ENCODE data around the gene EN2. TPM values are rescaled to one million over a fixed set of nuclear protein-coding genes. Genes with fewer than 3 reads are reported as not detected.

The EN2 gene
- total RNA-seq, 1 donor from 2014 or later, result 7.2 TPM

GRCh38 chr7:155418941-155419755 lies 38.8 kb upstream of the EN2 start:
- Mint-ChIP-seq H3K27me3 (ENCODE audit: low read depth) (peaks cover 13% of the 10 kb centered on the region), H3K36me3 (ENCODE audit: low read depth) (no peaks in the 10 kb centered on the region), H3K27ac (ENCODE audit: unreplicated experiment) (no peak overlapping the region), H3K9me3 (no peaks in the 10 kb centered on the region), H3K4me3 (no peak overlapping the region), H3K4me1 (no peaks in the 10 kb centered on the region)
- DNase-seq (ENCODE audit: low read depth, low spot score), result no peak
- TF ChIP-seq CTCF (conservative IDR thresholded peaks at IDR 0.05), result no peak

GRCh38 chr7:155420116-155420515 lies 37.8 kb upstream of the EN2 start:
- TF ChIP-seq CTCF (conservative IDR thresholded peaks at IDR 0.05), result no peak
- Mint-ChIP-seq H3K4me1 (no peaks in the 10 kb centered on the region), H3K4me3 (no peak overlapping the region), H3K27me3 (ENCODE audit: low read depth) (peaks cover 18% of the 10 kb centered on the region), H3K27ac (ENCODE audit: unreplicated experiment) (peak overlapping the region; percentile 44), H3K9me3 (no peaks in the 10 kb centered on the region), H3K36me3 (ENCODE audit: low read depth) (no peaks in the 10 kb centered on the region)
- no peak for DNase-seq (ENCODE audit: low read depth, low spot score)

- Mint-ChIP-seq H3K36me3 (ENCODE audit: low read depth) (no peaks in the 10 kb centered on the region), H3K9me3 (no peaks in the 10 kb centered on the region), H3K27ac (ENCODE audit: unreplicated experiment) (no peak overlapping the region), H3K4me3 (no peak overlapping the region), H3K4me1 (no peaks in the 10 kb centered on the region), H3K27me3 (ENCODE audit: low read depth) (peaks cover 17% of the 10 kb centered on the region)
- DNase-seq (ENCODE audit: low read depth, low spot score), result no peak
- no peak for TF ChIP-seq CTCF (conservative IDR thresholded peaks at IDR 0.05)
Observed at GRCh38 chr7:155422151-155422550, 35.8 kb upstream of the EN2 start.

GRCh38 chr7:155422599-155423336 lies 35.2 kb upstream of the EN2 start:
- TF ChIP-seq CTCF (conservative IDR thresholded peaks at IDR 0.05), result no peak
- H3K27ac Mint-ChIP-seq (ENCODE audit: unreplicated experiment), result peak overlapping the region; percentile 43
- no peaks in the 10 kb centered on the region for H3K9me3 Mint-ChIP-seq
- no peak overlapping the region for H3K4me3 Mint-ChIP-seq
- DNase-seq (ENCODE audit: low read depth, low spot score), result no peak
- peaks cover 14% of the 10 kb centered on the region for H3K27me3 Mint-ChIP-seq (ENCODE audit: low read depth)
- H3K36me3 Mint-ChIP-seq (ENCODE audit: low read depth), result no peaks in the 10 kb centered on the region
- H3K4me1 Mint-ChIP-seq, result no peaks in the 10 kb centered on the region

GRCh38 chr7:155423337-155424285 lies 34.3 kb upstream of the EN2 start:
- H3K27me3 Mint-ChIP-seq (ENCODE audit: low read depth), result peaks cover 18% of the 10 kb centered on the region
- no peaks in the 10 kb centered on the region for H3K9me3 Mint-ChIP-seq
- H3K27ac Mint-ChIP-seq (ENCODE audit: unreplicated experiment), result no peak overlapping the region
- no peak for DNase-seq (ENCODE audit: low read depth, low spot score)
- no peaks in the 10 kb centered on the region for H3K36me3 Mint-ChIP-seq (ENCODE audit: low read depth)
- no peaks in the 10 kb centered on the region for H3K4me1 Mint-ChIP-seq
- no peak for TF ChIP-seq CTCF (conservative IDR thresholded peaks at IDR 0.05)
- no peak overlapping the region for H3K4me3 Mint-ChIP-seq

Data from neural crest cell (in vitro differentiated cells).